CD1c-positive myeloid dendritic cell (primary cell): ENCODE measurements around the gene GJB2.
A peak's percentile ranks its signal among the peaks of the same experiment; 100 is the strongest.
"Not testable (repeated sequence)": the region's sequence is repeated elsewhere in the genome, so short reads cannot be mapped to it uniquely, and the experiment has no call there.

Source experiments
- DNase-seq: peaks from one replicate; pipeline ENCODE4 v3.0.0-alpha.2; 2016; ENCODE audit errors: extremely low spot score

The GJB2 gene

DNA sequence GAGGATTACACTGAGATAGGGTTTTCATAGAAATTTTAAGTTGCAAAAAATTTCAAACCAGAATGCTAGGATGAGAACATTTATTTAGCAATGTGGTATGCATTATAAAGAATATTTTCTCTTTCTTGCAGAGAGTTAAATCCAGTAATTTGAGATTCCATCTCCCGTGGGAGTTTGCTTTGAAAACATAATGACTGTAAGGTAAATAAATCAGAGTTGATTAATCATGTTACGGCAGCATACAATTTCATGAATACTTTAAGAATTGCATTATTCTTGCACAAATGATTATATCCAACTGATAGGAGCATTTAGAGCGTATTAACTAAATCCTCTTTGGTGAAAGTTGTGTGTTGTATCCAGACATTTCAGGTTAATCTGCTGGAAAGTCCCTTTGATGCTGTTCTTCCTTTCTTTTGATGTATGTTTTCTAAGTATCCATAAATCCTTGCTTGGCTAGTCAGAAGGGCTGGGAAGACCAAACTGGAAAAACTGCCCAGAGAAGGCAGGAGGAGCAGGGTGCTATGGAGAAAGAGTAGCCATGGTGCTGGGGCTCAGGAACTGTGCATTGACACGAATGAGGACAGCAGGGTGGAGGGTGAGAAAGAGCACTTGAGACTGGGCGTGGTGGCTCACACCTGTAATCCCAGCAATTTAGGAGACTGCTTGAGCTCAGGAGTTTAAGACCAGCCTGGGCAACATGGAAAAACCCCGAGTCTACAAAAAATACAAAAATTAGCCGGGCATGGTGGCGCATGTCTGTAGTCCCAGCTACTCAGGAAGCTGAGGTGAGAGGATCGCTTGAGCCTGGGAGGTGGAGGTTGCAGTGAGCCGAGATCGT, 27.1 kb downstream of the GJB2 start:
- no peak for DNase-seq

- no peak for DNase-seq
Observed at GRCh38 chr13:20161951-20162300, 30.8 kb downstream of the GJB2 start.

DNA sequence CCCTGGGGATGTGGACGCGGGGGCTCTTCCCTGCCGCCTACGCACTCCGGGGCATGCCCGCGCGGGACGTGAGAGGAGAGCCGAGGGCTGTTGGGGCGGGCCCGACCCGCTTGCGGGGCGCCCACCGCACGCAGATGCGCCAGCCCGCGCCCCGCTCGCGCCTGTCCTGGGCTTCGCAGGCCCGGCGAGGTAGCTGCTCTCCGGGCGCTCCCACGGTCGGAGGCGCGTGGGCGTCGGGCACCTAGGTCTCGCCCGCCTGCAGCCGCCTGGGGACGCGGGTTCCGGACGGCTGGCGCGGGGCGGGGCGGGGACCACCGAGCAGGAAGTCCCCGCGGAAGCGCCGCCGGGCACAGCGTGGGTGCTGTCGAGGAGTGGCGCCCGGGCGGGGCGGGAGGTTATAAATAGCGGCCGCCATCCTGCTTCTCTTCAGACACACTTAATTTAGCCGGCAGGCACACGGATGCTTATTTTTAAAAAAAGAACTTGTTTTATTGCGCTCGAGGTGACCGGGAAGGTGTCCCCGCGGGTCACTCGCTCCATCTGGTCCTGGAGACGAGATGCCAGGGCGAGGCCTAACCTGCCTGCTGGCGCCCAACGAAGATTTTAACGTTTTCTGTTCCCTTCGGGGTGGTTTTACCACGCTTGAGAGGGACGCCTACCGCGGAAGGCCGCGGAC, 31.3 kb downstream of the GJB2 start:
- peak; percentile 64 for DNase-seq

DNA sequence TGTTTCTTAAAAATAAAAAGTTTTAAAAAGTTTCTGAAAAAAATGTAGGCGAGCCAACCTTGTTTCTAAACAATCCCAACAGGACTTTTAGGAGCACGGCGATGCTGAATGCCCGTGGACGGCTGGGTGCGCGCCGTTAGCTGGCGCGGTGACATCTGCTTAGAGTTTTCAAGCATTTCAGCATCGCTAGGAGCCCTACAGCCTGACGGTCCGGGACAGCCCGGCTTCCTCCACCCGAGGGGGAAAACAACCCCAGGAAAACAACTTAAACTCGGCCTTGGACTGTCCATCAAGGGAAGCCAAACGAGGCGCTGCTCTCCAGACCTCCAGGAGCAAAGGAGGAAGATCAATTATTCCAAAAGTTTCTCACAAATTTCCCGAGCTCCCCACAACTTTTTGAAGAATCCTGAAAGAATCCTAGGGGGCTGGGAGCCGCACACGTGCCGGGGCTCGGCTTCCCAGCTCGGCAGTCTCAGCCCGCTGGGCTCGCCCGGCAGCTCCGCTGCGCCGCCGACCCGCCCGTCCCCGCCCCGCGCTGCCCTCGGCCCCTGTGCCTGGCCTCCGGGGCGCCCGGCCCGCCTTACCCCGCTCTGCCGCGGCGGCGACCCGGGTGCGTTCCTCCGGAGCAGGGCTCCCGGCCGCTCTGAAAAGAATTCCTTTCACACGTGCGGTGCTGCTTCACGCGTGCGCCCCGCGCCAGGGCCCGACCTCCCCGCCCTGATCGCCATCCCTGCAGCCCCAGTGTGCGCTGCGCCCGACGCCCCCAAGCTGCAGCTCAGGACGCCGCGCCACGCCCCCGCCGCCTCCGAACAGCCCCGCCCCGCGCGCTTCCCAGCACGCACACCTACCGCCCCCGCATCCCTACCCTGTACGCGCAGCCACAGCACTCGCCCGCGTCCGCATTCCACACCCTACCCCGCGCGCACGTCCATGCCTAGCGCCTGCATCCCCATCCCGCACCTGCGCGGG, 32.1 kb downstream of the GJB2 start, which contains the start of gene GJA3:
Gene GJA3 (minus strand): TSS at position 747 of the 969 bp plus-strand sequence. CDS start 17,764 bp downstream, outside the sequence.
- DNase-seq = peak; percentile 20

GRCh38 chr13:20159646-20160305, 33.0 kb downstream of the GJB2 start:
- DNase-seq = no peak

DNA sequence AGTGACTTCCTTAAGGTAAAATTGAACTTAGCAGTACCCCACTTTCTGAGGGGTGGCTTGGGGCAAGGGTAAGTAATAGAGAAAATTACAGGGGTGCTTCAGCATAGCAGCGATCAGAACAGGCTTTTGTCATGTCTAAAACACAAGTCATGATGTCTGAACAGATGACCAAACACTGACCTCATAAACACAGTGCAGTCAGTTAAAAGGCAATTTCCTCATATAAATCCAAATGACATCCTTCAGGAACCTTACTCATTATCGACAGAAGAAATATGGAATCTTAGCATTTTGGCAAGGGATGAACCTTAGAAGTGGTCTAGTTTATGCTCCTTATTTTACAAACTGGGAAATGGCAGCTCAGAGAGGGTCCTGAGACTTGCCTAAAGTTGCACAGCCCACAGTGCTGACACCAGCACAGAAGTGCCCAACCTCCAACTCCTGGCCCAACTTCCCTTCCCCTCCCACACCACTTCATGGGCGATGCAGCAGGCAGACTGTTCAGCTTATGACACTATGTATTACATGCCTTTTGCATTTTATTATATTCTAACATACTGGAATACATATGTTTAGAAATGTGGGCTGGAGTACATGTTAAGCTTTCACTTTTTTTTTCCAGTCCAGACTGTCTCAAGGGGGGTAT, 35.5 kb downstream of the GJB2 start:
- DNase-seq = peak; percentile 71

GRCh38 chr13:20156702-20157101, 36.0 kb downstream of the GJB2 start:
- no peak for DNase-seq

DNA sequence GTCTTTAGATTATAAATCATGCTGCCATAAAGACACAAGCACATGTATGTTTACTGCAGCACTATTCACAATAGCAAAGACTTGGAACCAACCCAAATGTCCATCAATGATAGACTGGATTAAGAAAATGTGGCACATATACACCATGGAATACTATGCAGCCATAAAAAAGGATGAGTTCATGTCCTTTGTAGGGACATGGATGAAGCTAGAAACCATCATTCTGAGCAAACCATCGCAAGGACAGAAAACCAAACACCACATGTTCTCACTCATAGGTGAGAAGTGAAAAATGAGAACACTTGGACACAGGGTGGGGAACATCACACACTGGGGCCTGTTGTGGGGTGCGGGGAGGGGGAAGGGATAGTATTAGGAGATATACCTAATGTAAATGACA, 39.4 kb downstream of the GJB2 start:
- not testable (repeated sequence) for DNase-seq

DNA sequence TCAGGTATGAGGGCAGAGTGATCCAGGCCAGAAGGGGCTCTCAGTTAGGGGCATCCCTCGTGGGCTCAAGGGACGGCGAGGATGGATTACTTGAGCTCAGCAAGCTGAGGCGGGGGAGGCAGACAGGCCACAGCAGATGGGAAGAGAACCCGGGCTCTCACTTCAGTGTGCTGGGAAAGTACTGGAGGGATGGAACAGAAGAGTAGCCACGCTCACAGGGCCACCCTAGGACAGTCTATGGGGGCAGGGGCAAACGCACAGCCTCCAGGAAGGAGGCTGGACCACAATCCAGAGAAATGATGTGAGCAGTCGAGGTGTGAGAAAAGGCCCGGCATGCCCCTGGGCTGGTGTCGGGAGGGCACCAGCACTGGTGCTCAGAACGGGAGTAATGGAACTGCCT, 41.1 kb downstream of the GJB2 start:
- DNase-seq = no peak

- no peak for DNase-seq
Observed at GRCh38 chr13:20151016-20151415, 41.7 kb downstream of the GJB2 start.

DNA sequence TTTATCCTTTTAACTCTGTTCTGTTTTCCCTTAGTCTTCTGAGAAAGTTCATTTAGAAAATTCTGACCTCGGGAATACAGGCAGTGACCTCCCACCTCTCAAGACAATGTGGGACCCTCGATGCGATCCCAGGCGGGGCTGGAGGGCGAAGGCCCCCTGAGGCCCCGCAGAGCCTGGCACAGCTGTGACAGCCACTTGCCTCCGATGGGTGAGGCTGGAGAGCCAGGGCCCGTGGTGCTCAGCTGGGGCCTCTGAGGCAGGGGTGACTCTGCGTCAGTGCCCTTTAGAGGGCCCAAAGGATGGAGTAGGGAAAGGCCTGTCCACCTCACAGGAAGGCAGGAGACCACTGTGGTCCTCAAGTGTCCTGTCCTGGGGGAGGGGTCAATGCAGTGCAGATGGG, 42.2 kb downstream of the GJB2 start:
- DNase-seq = no peak

DNA sequence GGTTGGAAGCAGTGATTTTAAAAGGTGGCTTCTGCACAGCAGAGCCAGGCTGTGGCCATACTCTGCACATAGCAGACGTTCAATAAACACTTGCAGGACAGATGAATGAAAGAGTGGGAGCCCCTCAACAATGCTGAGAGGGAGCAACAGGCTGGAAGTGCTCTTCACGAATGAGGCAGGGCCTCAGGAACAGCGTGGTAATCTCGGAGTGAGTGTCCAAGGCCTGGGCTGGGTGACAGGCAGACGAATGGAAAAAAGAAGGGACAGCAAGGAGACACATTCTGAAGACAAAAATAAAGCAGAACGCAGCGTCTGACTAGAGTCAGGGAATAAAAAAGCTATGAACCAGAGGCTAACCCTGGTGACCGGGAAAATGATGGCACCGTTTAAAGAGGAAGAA, 43.0 kb downstream of the GJB2 start:
- no peak for DNase-seq

DNA sequence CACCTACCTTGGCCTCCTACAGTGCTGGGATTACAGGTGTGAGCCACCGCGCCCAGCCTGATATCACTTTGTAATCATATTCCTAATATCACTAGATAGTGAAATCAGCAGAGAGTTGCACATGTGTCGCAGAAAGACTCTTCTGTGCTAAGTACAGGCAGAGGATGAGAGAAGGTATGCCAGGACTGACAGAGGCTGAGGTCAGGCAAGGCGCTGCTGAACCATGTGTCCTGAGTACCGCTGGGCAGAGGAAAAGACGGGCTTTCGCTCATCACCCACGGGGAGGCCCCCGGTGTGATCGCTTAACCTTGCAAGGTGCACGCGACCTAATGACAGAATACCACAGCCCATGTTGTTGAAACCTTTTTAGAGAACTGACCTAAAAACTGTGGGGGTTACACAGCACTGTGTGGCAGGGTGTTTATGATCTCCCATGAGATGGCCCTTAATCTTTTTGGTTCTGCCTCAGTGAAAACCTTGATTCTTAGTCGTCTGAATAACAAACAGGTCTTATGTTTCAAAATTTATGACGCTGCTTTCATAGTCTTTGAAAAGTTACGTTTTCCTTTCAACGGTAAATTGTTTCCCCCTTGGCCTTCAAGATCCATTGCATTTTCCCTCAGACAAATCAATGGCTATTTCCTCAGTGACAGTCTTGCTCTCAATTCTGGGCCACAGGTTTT, 44.1 kb downstream of the GJB2 start:
- no peak for DNase-seq

DNA sequence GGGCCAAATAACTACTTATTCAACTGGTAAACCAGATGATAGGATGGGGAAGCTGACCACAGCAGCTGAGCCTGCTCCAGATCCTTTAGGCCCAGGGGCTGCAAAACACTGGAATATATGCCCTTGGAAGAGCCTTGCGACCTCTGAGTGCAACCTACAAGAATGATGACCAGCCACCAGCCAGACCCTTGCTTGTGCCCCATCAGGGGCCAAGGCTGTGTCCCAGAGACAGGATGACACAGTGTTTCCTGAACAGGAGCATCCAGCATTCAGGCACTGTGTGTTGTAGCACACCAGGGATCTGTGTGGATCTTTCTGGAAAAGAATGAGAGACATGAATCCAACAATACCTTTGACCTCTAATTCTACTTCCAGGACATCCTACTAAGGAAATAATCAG, 46.4 kb downstream of the GJB2 start:
- DNase-seq = no peak

GRCh38 chr13:20145521-20145920, 47.2 kb downstream of the GJB2 start:
- DNase-seq = no peak

GRCh38 chr13:20144141-20144850, 48.4 kb downstream of the GJB2 start:
- no peak for DNase-seq

DNA sequence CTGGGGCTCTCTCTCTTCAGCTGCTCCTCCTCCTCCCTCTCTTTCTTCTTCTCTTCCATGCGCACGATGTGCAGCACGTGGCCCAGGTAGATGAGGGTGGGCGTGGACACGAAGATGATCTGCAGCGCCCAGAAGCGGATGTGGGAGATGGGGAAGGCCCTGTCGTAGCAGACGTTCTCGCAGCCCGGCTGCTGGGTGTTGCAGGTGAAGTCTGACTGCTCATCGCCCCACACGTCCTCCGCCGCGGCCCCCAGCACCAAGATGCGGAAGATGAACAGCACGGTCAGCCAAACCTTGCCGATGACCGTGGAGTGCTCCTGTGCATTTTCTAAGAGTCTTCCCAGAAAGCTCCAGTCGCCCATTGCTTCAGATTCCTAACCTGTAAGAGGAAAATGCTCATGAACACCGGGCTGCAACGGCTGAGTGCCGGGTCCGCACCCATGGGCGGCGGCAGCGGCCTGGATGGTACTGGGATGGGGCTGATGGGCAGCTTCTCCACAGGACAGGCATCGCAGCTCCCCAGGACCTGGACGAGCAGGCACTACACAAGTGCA, 49.7 kb downstream of the GJB2 start:
- DNase-seq = no peak

- DNase-seq = no peak
Observed at GRCh38 chr13:20142023-20142926, 50.5 kb downstream of the GJB2 start.
